ENCODE results near the gene FAM171A1. TPM values are rescaled to one million over a fixed set of nuclear protein-coding genes. Genes with fewer than 3 reads are reported as not detected.
"Not testable (repeated sequence)": the region's sequence is repeated elsewhere in the genome, so short reads cannot be mapped to it uniquely, and the experiment has no call there.

Gene FAM171A1
- total RNA-seq, 1 experiment from 2014 or later, result 46.5 TPM

- POLR2A ChIA-PET (ENCODE audit: low non-redundant PET), result no interaction called here
- TF ChIP-seq, protein P1, sequence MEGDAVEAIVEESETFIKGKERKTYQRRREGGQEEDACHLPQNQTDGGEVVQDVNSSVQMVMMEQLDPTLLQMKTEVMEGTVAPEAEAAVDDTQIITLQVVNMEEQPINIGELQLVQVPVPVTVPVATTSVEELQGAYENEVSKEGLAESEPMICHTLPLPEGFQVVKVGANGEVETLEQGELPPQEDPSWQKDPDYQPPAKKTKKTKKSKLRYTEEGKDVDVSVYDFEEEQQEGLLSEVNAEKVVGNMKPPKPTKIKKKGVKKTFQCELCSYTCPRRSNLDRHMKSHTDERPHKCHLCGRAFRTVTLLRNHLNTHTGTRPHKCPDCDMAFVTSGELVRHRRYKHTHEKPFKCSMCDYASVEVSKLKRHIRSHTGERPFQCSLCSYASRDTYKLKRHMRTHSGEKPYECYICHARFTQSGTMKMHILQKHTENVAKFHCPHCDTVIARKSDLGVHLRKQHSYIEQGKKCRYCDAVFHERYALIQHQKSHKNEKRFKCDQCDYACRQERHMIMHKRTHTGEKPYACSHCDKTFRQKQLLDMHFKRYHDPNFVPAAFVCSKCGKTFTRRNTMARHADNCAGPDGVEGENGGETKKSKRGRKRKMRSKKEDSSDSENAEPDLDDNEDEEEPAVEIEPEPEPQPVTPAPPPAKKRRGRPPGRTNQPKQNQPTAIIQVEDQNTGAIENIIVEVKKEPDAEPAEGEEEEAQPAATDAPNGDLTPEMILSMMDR (conservative IDR thresholded peaks at IDR 0.05; ENCODE audit: low read depth, low read length), result no peak
- no peak for TF ChIP-seq EZH2 (IDR thresholded peaks at IDR 0.05; ENCODE audit: borderline replicate concordance, low read depth, low read length, poor library complexity, severe bottlenecking)
- intact Hi-C loops (cut with micrococcal nuclease; ENCODE audit: unreplicated experiment), result no loop called here
Observed at GRCh38 chr10:15278786-15279185, 92.3 kb downstream of the FAM171A1 start.

GRCh38 chr10:15276039-15276438, 95.0 kb downstream of the FAM171A1 start:
- BruUV-seq (replicated peaks); POLR2A ChIA-PET (ENCODE audit: low non-redundant PET); CTCF ChIA-PET: not testable (repeated sequence)

More at GRCh38 chr10:15278786-15279185, 92.3 kb downstream of the FAM171A1 start:
- H3K9me3 ChIP-seq (ENCODE audit: low read depth, low read length, poor library complexity, severe bottlenecking), result no peaks in the 10 kb centered on the region
- no peak overlapping the region for H3K27ac ChIP-seq (ENCODE audit: low read depth, low read length, poor library complexity, severe bottlenecking)
- H3K4me1 ChIP-seq (ENCODE audit: insufficient read depth, low read length, poor library complexity, severe bottlenecking), result no peaks in the 10 kb centered on the region
- peaks cover 7% of the 10 kb centered on the region for H3K36me3 ChIP-seq (ENCODE audit: insufficient read depth, low read length, poor library complexity, severe bottlenecking)
- no peak overlapping the region for H3K4me3 ChIP-seq (ENCODE audit: low read depth, low read length, poor library complexity, severe bottlenecking)
- CTCF ChIA-PET, result no interaction called here
- no peak for DNase-seq (ENCODE audit: low spot score)
- no TSS peak for BruUV-seq (replicated peaks)
- no peaks in the 10 kb centered on the region for H3K27me3 ChIP-seq (replicated peaks; ENCODE audit: insufficient read depth, low read depth, low read length, poor library complexity)

GRCh38 chr10:15269838-15270237, 101.3 kb downstream of the FAM171A1 start:
- H3K4me1 ChIP-seq (ENCODE audit: insufficient read depth, low read length, poor library complexity, severe bottlenecking); POLR2A ChIA-PET (ENCODE audit: low non-redundant PET); DNase-seq (ENCODE audit: low spot score); H3K36me3 ChIP-seq (ENCODE audit: insufficient read depth, low read length, poor library complexity, severe bottlenecking); H3K9me3 ChIP-seq (ENCODE audit: low read depth, low read length, poor library complexity, severe bottlenecking); CTCF ChIA-PET; BruUV-seq (replicated peaks); H3K27me3 ChIP-seq (replicated peaks; ENCODE audit: insufficient read depth, low read depth, low read length, poor library complexity); H3K27ac ChIP-seq (ENCODE audit: low read depth, low read length, poor library complexity, severe bottlenecking); intact Hi-C loops (cut with micrococcal nuclease; ENCODE audit: unreplicated experiment); H3K4me3 ChIP-seq (ENCODE audit: low read depth, low read length, poor library complexity, severe bottlenecking): not testable (repeated sequence)

More at GRCh38 chr10:15276039-15276438, 95.0 kb downstream of the FAM171A1 start:
- H3K36me3 ChIP-seq (ENCODE audit: insufficient read depth, low read length, poor library complexity, severe bottlenecking); intact Hi-C loops (cut with micrococcal nuclease; ENCODE audit: unreplicated experiment); H3K27me3 ChIP-seq (replicated peaks; ENCODE audit: insufficient read depth, low read depth, low read length, poor library complexity); DNase-seq (ENCODE audit: low spot score); H3K4me1 ChIP-seq (ENCODE audit: insufficient read depth, low read length, poor library complexity, severe bottlenecking); H3K4me3 ChIP-seq (ENCODE audit: low read depth, low read length, poor library complexity, severe bottlenecking); H3K9me3 ChIP-seq (ENCODE audit: low read depth, low read length, poor library complexity, severe bottlenecking); H3K27ac ChIP-seq (ENCODE audit: low read depth, low read length, poor library complexity, severe bottlenecking): not testable (repeated sequence)

GRCh38 chr10:15267496-15267895, 103.6 kb downstream of the FAM171A1 start:
- intact Hi-C loops (cut with micrococcal nuclease; ENCODE audit: unreplicated experiment), result no loop called here
- no peaks in the 10 kb centered on the region for H3K36me3 ChIP-seq (ENCODE audit: insufficient read depth, low read length, poor library complexity, severe bottlenecking)
- H3K27me3 ChIP-seq (replicated peaks; ENCODE audit: insufficient read depth, low read depth, low read length, poor library complexity), result no peaks in the 10 kb centered on the region
- TF ChIP-seq, protein P1 (conservative IDR thresholded peaks at IDR 0.05; ENCODE audit: low read depth, low read length), result no peak
- TF ChIP-seq EZH2 (IDR thresholded peaks at IDR 0.05; ENCODE audit: borderline replicate concordance, low read depth, low read length, poor library complexity, severe bottlenecking), result no peak
- no peaks in the 10 kb centered on the region for H3K9me3 ChIP-seq (ENCODE audit: low read depth, low read length, poor library complexity, severe bottlenecking)
- DNase-seq (ENCODE audit: low spot score), result no peak
- ChIA-PET CTCF (interaction anchor here (0.7 kb wide), 1 partner anchor 94 kb away, joined by 5 read pairs; no protein-coding TSS in a partner anchor), POLR2A (ENCODE audit: low non-redundant PET) (no interaction called here)
- BruUV-seq (replicated peaks), result no TSS peak
- H3K4me3 ChIP-seq (ENCODE audit: low read depth, low read length, poor library complexity, severe bottlenecking), result no peak overlapping the region
- no peak overlapping the region for H3K27ac ChIP-seq (ENCODE audit: low read depth, low read length, poor library complexity, severe bottlenecking)
- no peaks in the 10 kb centered on the region for H3K4me1 ChIP-seq (ENCODE audit: insufficient read depth, low read length, poor library complexity, severe bottlenecking)
